T-helper 2 cell treated with Interferon-gamma antibody and Interleukin-4, amounts not matched to agents 5 μg/mL and 100 μg/mL, for 36 hours (primary cell): ENCODE measurements around the gene E2F3.
A peak's percentile ranks its signal among the peaks of the same experiment; 100 is the strongest.

Experiments used
- DNase-seq: peaks from one replicate; pipeline ENCODE4 v3.0.0; 2021; ENCODE audit warnings: low spot score
- H3K27ac Mint-ChIP-seq: one replicate; pipeline ENCODE4 v1.8.0; 2021; ENCODE audit warnings: mild to moderate bottlenecking, mixed read lengths
- H3K27me3 Mint-ChIP-seq: one replicate; pipeline ENCODE4 v1.8.0; 2021; ENCODE audit warnings: low read depth, mixed read lengths
- H3K36me3 Mint-ChIP-seq: one replicate; pipeline ENCODE4 v1.8.0; 2021; ENCODE audit warnings: low read depth, mixed read lengths
- H3K4me1 Mint-ChIP-seq: one replicate; pipeline ENCODE4 v1.8.0; 2021; ENCODE audit warnings: low read depth, mixed read lengths
- H3K4me3 Mint-ChIP-seq: one replicate; pipeline ENCODE4 v1.8.0; 2022; ENCODE audit warnings: mild to moderate bottlenecking, moderate library complexity, mixed read lengths
- H3K9me3 Mint-ChIP-seq: one replicate; pipeline ENCODE4 v1.8.0; 2021; ENCODE audit warnings: mixed read lengths

Gene E2F3

DNA sequence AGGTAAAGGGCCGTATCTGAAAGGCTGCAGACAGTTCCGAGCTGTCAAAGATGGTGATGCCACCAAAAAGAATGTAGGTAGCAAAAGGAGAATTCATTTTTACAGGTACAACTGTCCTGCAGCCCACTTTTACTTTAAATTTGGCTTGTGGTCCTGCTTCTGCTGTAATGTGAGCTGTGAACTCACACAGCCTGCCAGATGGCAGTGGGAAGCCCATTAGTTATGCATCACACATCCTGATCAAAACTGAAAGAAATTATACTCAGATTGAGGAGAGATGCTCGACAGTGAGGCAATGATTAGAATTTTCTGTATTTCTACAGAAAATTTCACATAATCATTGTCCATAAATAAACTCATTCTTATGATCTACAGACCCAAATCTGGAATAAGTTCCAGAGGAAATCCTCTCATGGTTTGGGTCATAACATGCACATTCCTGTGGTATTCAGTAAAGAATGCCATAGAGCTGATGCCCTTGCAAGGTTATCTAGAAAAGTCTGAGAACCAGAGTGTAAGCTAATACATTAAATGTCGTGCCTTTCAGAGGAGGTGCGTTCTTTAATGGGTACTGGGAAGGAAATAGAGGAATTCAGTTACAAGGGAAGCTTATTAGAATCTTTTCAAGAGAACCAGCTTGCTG is 23.9 kb upstream of the E2F3 start:
- H3K36me3 Mint-ChIP-seq, result no peaks in the 10 kb centered on the region
- H3K4me3 Mint-ChIP-seq, result no peak overlapping the region
- DNase-seq, result no peak
- H3K27ac Mint-ChIP-seq, result peak overlapping the region; percentile 2
- H3K27me3 Mint-ChIP-seq, result no peaks in the 10 kb centered on the region
- H3K4me1 Mint-ChIP-seq, result peaks cover 41% of the 10 kb centered on the region
- no peaks in the 10 kb centered on the region for H3K9me3 Mint-ChIP-seq

DNA sequence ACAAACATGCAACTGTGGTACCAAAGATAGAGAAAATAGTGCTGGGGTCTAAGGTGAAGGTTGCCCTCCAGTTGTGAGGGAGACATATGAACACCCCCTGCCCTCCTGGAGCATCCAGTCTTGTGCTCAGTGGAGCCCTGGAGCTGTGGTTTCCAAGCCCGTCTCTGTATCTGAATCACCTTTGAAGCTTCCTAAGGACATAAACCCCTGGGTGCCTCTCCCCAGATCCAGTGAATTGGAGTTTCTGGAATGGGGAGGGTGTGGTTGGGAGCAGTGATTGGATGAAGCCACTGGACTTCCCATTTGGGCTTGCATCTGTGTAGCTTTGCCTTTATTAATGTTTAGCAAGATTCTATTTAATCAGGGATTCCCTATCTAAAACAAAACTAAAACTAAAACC is 22.4 kb upstream of the E2F3 start:
- peaks cover 32% of the 10 kb centered on the region for H3K4me1 Mint-ChIP-seq
- H3K27ac Mint-ChIP-seq, result no peak overlapping the region
- no peak overlapping the region for H3K4me3 Mint-ChIP-seq
- H3K36me3 Mint-ChIP-seq, result no peaks in the 10 kb centered on the region
- H3K27me3 Mint-ChIP-seq, result no peaks in the 10 kb centered on the region
- H3K9me3 Mint-ChIP-seq, result no peaks in the 10 kb centered on the region
- no peak for DNase-seq

DNA sequence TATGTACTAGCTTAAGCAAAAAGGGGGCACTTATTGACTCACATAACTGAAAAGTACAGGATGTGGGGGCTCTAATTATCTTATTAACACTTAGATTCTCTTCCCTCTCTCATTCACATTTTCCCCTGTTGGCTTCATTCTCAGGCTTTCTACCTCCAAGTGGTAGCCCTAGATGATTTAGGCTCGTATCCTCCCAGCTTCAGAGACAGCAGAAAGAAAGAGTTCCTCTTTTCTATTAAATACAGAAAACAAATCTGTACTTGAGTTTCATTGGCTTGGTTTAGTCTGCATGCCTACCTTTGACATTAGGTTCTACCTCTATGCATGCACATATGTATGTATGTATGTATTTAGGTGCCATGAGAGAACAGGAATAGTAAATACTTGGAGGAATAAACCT is 15.5 kb upstream of the E2F3 start:
- H3K9me3 Mint-ChIP-seq, result no peaks in the 10 kb centered on the region
- H3K27ac Mint-ChIP-seq, result no peak overlapping the region
- DNase-seq, result no peak
- H3K4me1 Mint-ChIP-seq, result peaks cover 3% of the 10 kb centered on the region
- no peaks in the 10 kb centered on the region for H3K36me3 Mint-ChIP-seq
- peaks cover 2% of the 10 kb centered on the region for H3K27me3 Mint-ChIP-seq
- H3K4me3 Mint-ChIP-seq, result no peak overlapping the region

DNA sequence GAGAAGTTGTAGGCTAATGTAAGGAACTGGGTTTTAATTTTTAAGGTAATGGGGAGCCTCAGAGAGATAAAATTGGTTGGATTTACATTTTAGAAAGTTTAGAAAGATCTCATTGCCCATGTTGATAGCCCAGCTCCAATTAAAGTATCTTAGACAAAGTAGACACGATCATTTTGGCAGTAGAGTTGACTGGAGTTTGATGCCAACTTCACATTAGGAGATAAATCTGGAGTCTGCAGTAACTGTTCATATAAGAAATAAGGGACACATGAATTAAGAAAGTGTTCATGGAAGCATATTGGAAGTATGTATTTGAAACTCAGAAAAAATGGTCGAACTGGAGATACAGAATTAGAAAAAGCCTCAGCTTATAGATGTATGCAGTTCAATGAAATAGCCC is 12.6 kb upstream of the E2F3 start:
- Mint-ChIP-seq H3K27me3 (peaks cover 2% of the 10 kb centered on the region), H3K9me3 (no peaks in the 10 kb centered on the region), H3K27ac (no peak overlapping the region), H3K4me3 (no peak overlapping the region), H3K4me1 (peaks cover 8% of the 10 kb centered on the region), H3K36me3 (no peaks in the 10 kb centered on the region)
- DNase-seq, result no peak

DNA sequence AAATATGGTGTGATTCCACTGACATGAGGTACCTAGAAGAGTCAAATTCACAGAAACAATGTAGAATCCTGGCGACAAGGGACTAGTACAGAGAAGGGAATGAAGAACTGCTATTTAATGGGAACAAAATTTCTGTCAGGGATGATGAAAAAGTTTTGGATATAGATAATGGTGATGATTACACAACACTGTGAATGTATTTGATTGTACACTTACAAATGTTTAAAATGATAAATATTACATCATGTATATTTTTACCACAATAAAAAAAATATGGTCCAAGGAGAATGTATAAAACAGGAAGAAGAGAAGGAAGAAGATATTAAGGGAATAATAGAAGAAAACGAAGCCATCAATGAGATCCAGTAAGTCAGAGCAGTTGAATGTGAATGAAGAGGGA is 8.4 kb upstream of the E2F3 start:
- no peaks in the 10 kb centered on the region for H3K9me3 Mint-ChIP-seq
- H3K4me3 Mint-ChIP-seq, result no peak overlapping the region
- DNase-seq, result no peak
- H3K4me1 Mint-ChIP-seq, result peaks cover 10% of the 10 kb centered on the region
- peaks cover 2% of the 10 kb centered on the region for H3K36me3 Mint-ChIP-seq
- H3K27me3 Mint-ChIP-seq, result no peaks in the 10 kb centered on the region
- H3K27ac Mint-ChIP-seq, result no peak overlapping the region

DNA sequence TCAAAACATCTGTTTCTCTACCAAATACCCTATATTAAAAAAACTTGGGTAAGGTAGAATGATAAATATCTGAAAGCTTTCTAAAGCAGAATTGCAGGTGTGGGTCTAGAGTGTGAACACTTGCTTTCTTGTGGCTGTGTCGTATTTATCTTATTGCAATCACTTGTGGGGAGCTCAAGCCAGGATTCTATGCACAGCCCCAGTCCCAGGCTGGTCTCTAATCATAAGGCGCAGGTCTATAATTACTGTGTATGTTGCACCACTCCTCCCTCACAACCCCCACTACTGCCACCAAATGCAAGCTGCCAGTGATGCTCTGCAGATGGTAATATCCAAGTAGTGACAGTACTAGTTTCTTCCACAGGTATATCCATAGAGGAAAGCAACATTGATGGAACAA is 2.2 kb upstream of the E2F3 start:
- no peak for DNase-seq
- Mint-ChIP-seq H3K4me1 (peaks cover 26% of the 10 kb centered on the region), H3K27me3 (no peaks in the 10 kb centered on the region), H3K4me3 (peak overlapping the region; percentile 4), H3K27ac (peak overlapping the region; percentile 18), H3K9me3 (no peaks in the 10 kb centered on the region), H3K36me3 (peaks cover 8% of the 10 kb centered on the region)

DNA sequence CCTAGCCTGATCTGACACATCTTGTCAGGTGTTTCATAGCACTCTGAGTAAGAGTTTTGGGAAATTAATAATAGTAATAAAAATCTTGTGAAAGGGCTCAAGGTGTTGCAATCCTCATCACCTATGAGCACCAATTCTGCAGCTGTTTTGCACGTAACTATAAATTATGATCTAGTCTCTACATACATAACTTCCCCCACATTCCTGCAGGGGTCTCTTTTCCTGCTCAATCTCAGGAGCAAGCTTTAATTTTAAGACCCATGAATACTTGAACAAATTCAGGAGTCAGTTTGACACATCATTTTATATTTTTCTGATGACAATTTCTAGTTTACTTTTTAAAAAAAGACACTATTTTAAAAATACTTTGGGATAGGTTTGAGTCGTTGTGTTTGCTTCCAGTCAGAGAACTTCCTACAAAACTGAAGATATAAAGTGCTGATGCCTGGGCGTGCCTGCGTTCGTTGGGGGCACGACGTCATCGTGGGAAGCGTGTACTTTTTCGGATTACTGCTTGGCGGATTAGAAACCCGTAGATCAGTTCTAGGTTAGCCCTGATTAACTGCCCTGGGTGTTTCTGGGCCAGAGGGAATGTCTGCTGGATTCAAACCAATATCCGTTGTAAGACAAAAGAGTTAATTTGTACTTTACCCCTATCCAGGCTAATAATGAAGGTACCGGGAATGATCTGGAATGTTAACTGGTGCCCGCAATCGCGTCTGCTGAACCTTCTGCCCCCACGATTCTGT is 1.0 kb upstream of the E2F3 start:
- peaks cover 12% of the 10 kb centered on the region for H3K36me3 Mint-ChIP-seq
- H3K4me1 Mint-ChIP-seq, result peaks cover 31% of the 10 kb centered on the region
- peak; percentile 49 for DNase-seq
- H3K27me3 Mint-ChIP-seq, result no peaks in the 10 kb centered on the region
- peak overlapping the region; percentile 95 for H3K27ac Mint-ChIP-seq
- peak overlapping the region; percentile 97 for H3K4me3 Mint-ChIP-seq
- no peaks in the 10 kb centered on the region for H3K9me3 Mint-ChIP-seq

DNA sequence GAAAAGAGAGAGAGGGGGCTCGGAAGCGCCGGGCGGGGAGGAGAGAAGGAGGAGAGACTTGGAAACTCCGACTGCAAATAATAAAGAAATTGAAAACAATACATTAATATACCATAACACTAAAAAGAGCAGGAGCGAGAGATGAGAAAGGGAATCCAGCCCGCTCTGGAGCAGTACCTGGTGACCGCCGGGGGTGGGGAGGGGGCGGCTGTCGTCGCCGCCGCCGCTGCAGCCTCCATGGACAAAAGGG is 338 bp downstream of the E2F3 start:
- H3K4me3 Mint-ChIP-seq, result peak overlapping the region; percentile 97
- DNase-seq, result no peak
- H3K9me3 Mint-ChIP-seq, result no peaks in the 10 kb centered on the region
- peaks cover 14% of the 10 kb centered on the region for H3K36me3 Mint-ChIP-seq
- peaks cover 41% of the 10 kb centered on the region for H3K4me1 Mint-ChIP-seq
- no peaks in the 10 kb centered on the region for H3K27me3 Mint-ChIP-seq
- H3K27ac Mint-ChIP-seq, result peak overlapping the region; percentile 95

DNA sequence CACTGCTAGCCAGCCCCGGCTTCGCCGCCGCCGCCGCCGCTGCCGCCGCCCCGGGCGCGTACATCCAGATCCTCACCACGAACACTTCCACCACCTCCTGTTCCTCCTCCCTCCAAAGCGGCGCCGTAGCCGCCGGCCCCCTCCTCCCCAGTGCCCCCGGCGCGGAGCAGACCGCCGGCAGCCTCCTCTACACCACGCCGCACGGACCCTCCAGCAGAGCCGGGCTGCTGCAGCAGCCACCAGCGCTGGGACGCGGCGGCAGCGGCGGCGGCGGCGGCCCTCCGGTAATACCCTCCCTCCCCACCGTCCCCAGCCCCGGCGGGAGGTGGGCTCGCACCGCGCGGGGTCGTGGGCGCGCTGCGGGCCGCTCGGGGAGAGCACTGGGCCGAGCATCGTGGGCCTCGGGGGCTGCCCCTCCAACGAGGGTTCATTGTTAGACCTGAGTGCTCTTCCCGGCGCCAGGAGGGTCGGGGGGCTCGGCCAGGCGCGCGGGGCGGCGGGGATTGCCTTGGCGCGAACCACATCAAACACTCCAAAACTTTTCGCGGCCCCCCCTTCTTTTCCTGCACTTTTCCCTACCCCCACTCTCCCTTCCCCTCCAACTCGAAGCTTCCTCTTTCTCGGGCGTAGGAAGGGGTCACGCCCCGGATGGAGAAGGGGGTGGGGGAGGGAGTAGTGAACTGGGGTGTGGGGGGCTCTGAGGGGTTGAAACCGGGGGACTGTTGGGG is 827 bp downstream of the E2F3 start:
- H3K27ac Mint-ChIP-seq, result peak overlapping the region; percentile 95
- H3K4me1 Mint-ChIP-seq, result peaks cover 45% of the 10 kb centered on the region
- peak; percentile 31 for DNase-seq
- peaks cover 18% of the 10 kb centered on the region for H3K36me3 Mint-ChIP-seq
- H3K9me3 Mint-ChIP-seq, result no peaks in the 10 kb centered on the region
- H3K4me3 Mint-ChIP-seq, result peak overlapping the region; percentile 97
- H3K27me3 Mint-ChIP-seq, result no peaks in the 10 kb centered on the region

DNA sequence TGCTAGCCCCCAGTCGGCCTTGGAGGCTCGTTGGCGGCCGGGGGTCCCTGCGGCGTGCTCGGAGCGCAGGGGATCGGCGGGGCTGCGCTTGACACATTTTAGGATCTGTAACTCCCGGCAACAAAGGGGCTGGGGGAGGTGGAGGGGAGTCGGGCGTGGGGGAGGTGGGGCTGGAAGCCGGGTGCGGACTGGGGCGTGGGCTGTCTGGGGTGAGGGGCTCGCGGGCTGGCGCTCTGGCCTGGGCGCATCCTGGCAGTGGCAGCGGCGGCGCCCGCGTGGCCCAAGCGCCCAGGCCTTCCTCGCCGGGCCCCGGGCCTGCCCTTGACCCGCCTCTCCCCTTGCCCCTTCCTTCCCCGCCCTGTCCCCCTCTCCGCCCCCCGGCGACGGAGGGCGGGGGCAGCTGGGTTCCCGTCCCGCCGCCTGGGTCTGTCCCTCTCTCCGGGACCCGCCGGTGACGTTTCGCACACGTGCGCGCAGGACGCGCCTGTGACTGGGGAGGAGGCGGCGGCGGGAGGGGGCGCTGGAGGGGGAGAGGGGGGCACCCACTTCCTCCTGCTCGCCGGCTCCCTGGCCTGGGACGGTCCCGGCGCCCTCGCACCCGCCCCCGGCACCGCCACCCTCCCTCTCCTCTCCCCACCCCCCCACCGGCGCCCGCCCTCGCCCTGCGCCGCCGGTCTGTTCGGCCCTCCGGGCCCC is 1.5 kb downstream of the E2F3 start:
- Mint-ChIP-seq H3K4me1 (peaks cover 50% of the 10 kb centered on the region), H3K27me3 (no peaks in the 10 kb centered on the region), H3K4me3 (peak overlapping the region; percentile 86), H3K27ac (peak overlapping the region; percentile 91), H3K36me3 (peaks cover 24% of the 10 kb centered on the region), H3K9me3 (no peaks in the 10 kb centered on the region)
- peak; percentile 92 for DNase-seq

DNA sequence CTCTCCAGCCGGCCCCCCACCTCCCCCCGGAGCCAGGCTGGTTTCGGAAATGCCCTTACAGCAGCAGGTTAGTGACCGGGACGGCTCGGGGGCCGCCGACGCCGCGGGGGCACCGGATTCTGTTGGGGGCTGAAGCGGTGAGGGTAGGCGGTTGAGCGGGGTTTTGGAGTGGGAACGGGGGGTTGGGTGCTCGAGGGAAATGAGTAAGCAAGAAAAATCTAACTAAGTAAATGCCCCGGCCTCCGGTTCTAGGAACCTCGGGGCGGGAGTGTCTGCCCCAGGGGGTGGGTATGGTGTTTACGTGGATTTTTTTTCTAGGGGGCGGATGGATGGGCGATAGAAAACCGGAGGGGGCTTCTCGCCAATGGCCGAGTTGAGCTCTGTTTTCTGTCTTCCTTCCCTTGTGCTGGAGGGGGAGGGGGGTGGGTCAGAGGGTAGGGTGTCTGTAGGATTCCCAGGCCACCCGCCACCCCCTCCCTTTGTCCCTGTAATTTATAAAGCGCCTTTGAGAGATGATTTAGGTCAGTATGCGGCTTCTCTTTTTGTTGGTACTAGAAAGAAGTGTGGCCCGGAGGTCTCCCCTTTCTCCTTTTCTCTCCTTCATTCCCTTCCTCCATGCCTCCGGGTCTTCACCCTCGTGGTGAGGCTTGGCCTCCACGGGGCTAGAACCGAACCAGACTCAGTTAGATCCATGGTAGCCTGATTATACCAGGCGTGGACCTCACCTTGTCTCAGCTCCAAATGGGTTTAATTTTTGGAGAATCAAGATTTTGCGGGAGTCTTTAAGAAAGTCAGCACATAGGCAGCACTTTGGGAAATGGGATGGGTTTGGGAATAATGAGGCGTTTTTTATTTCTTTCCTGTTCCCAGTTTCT is 2.3 kb downstream of the E2F3 start:
- peak overlapping the region; percentile 96 for H3K27ac Mint-ChIP-seq
- peak; percentile 84 for DNase-seq
- H3K4me3 Mint-ChIP-seq, result peak overlapping the region; percentile 99
- H3K9me3 Mint-ChIP-seq, result no peaks in the 10 kb centered on the region
- H3K4me1 Mint-ChIP-seq, result peaks cover 54% of the 10 kb centered on the region
- H3K27me3 Mint-ChIP-seq, result no peaks in the 10 kb centered on the region
- H3K36me3 Mint-ChIP-seq, result peaks cover 24% of the 10 kb centered on the region

DNA sequence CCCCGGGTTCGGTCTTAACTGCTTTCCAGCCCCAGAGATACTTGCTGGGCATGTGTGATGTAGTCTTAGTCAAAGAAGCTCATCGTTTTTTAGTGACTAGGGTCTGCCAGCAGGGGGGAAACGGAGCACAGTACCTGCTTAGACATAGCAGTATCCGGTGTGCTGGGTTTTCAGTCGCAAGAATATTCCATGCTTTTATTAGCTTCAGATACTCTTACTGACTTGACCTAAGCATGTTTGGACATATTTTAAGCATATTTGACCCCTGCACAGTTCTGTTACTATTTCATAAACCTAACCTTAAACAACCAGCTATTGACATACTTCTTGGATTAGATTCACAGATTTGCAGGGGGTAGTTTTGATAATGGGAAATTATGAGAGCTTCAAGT is 3.0 kb downstream of the E2F3 start:
- H3K36me3 Mint-ChIP-seq, result peaks cover 24% of the 10 kb centered on the region
- peak; percentile 59 for DNase-seq
- peak overlapping the region; percentile 96 for H3K27ac Mint-ChIP-seq
- H3K4me1 Mint-ChIP-seq, result peaks cover 55% of the 10 kb centered on the region
- H3K9me3 Mint-ChIP-seq, result no peaks in the 10 kb centered on the region
- H3K4me3 Mint-ChIP-seq, result peak overlapping the region; percentile 99
- H3K27me3 Mint-ChIP-seq, result no peaks in the 10 kb centered on the region

DNA sequence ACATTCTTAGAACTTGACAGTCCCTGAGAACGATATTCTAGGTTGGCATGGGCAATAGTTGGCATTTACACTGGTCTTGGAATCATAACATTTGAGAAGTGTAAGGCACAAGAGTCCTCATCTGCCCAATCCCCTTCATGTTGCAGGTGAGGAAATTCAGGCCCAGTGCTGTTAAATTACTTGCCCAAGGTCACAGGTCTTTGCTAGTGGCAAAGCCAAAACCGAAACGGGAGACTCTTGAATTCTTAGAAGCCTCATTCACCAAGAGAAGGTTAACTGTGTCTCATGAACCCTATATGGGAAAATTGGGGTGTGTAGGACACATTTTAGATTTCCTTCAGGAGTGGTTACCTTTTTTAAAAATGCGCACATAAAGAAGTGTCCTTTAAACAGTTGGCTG is 7.2 kb downstream of the E2F3 start:
- H3K9me3 Mint-ChIP-seq, result no peaks in the 10 kb centered on the region
- H3K4me3 Mint-ChIP-seq, result peak overlapping the region; percentile 79
- peaks cover 72% of the 10 kb centered on the region for H3K4me1 Mint-ChIP-seq
- H3K27me3 Mint-ChIP-seq, result no peaks in the 10 kb centered on the region
- DNase-seq, result no peak
- H3K36me3 Mint-ChIP-seq, result peaks cover 50% of the 10 kb centered on the region
- H3K27ac Mint-ChIP-seq, result peak overlapping the region; percentile 29
